ENCODE data around the gene CTSF. TPM values are rescaled to one million over a fixed set of nuclear protein-coding genes. Genes with fewer than 3 reads are reported as not detected.

The CTSF gene
- total and polyA plus RNA-seq, 2 of the 8 experiments (the other 6 are each of a cell fraction or from before 2014, with no cell fraction given): 0.58 to 2.3 TPM

GRCh38 chr11:66616379-66617154 is 48.2 kb upstream of the CTSF start, which contains the start of gene RBM14:
Gene RBM14, plus strand, starts transcription at chr11:66616630. Its CDS starts 91 bp downstream, at chr11:66616721.
- Histone ChIP-seq H3K9ac (replicated peaks in 1 of 4; ENCODE audit: extremely low read depth in 1 of 4, low read depth in 3 of 4, low read length in 3 of 4) (peak within 1 kb of the TSS; percentile 86 to 99 (median 94)), H3K36me3 (ENCODE audit: control insufficient read depth in 2 of 4, insufficient read depth in 4 of 4, low read length in 3 of 4) (peaks cover 2 to 27% (median 9%) of the 10 kb centered on the region in 4 experiments; a peak in 5 of 8 replicates), H2BK15ac (ENCODE audit: low read length) (no peak within 1 kb of the TSS), H3K56ac (replicated peaks; ENCODE audit: insufficient read length, low read depth, low read length) (peak within 1 kb of the TSS; percentile 62), H3K18ac (ENCODE audit: extremely low read depth, low read length) (peak within 1 kb of the TSS; percentile 100), H3K23ac (ENCODE audit: insufficient read length) (no peak within 1 kb of the TSS), H2AK5ac (ENCODE audit: low read depth, low read length) (peak within 1 kb of the TSS; percentile 87; the same call in 1 of the 2 replicates), H3K23me2 (ENCODE audit: low read depth, low read length) (peaks cover 11% of the 10 kb centered on the region), H2BK5ac (ENCODE audit: low read depth, low read length) (peak within 1 kb of the TSS; percentile 100), H4K8ac (ENCODE audit: extremely low read depth, insufficient read depth, low read length) (peak within 1 kb of the TSS; percentile 98), H4K5ac (ENCODE audit: insufficient read length, low read depth, low read length) (peak within 1 kb of the TSS; percentile 82), H3K14ac (ENCODE audit: insufficient read length) (no peak within 1 kb of the TSS), H3K27me3 (replicated peaks in 1 of 4; ENCODE audit: control insufficient read depth in 3 of 4, extremely low read depth in 1 of 4, insufficient read depth in 3 of 4, low read length in 3 of 4) (no peaks in the 10 kb centered on the region), H3K27ac (ENCODE audit: low read depth, low read length) (peak within 1 kb of the TSS; percentile 98), H4K91ac (replicated peaks; ENCODE audit: insufficient read length, low read length) (peak within 1 kb of the TSS; percentile 88), H4K20me1 (replicated peaks in 1 of 2; ENCODE audit: control insufficient read depth in 1 of 2, insufficient read depth in 2 of 2, low read length in 2 of 2) (peaks cover 30 to 35% of the 10 kb centered on the region in 2 experiments), H2BK12ac (ENCODE audit: low read depth, low read length) (peak within 1 kb of the TSS; percentile 11; the same call in 1 of the 2 replicates), H3K4me1 (replicated peaks in 1 of 4; ENCODE audit: control insufficient read depth in 3 of 4, insufficient read depth in 4 of 4, low read length in 3 of 4) (peaks cover 0 to 15% (median 3%) of the 10 kb centered on the region in 4 experiments; a peak in 4 of 7 replicates), H3K79me2 (ENCODE audit: control insufficient read depth in 1 of 2, insufficient read depth in 2 of 2, low read length in 2 of 2) (peaks cover 40 to 50% of the 10 kb centered on the region in 2 experiments), H3K79me1 (ENCODE audit: low read depth, low read length) (no peaks in the 10 kb centered on the region; the same call in none of the 2 replicates), H2BK20ac (ENCODE audit: low read length) (no peak within 1 kb of the TSS), H3K4me2 (ENCODE audit: insufficient read depth in 1 of 2, low read depth in 2 of 2, low read length in 2 of 2) (peak within 1 kb of the TSS; percentile 86 to 94), H3K9me3 (ENCODE audit: insufficient read depth in 2 of 2, low read depth in 1 of 2, low read length in 1 of 2) (no peaks in the 10 kb centered on the region), H2AFZ (ENCODE audit: low read length) (no peak within 1 kb of the TSS), H2BK120ac (replicated peaks; ENCODE audit: low read depth, low read length) (peak within 1 kb of the TSS; percentile 25), H3K4me3 (ENCODE audit: extremely low read depth in 1 of 4, insufficient read depth in 2 of 4, low read depth in 3 of 4, low read length in 4 of 4) (peak within 1 kb of the TSS; percentile 81 to 99 (median 92)), H3K4ac (replicated peaks; ENCODE audit: insufficient read length, low read depth, low read length) (peak within 1 kb of the TSS; percentile 40)
- ChIA-PET CTCF (ENCODE audit: partially characterized antibody) (interaction anchor here (1.0 to 1.3 kb wide), 2 partner anchors 37 to 109 kb away, joined by 3 to 6 read pairs; no protein-coding TSS in a partner anchor), POLR2A (ENCODE audit: partially characterized antibody) (interaction anchor here (0.6 to 66.2 kb wide), 26 partner anchors 4 to 341 kb away, joined by 3 to 2165 read pairs (median 6); partner anchors contain the start of genes ACTN3, BBS1, CCDC87 and CCS)
- 1% methylated on average over 84 of the region's 90 CpGs; no CpG with 5 or more reads in 1 of the 2 experiments for WGBS, 2 experiments (ENCODE audit: extremely low coverage in 1 of 2, insufficient coverage in 1 of 2, insufficient read length in 1 of 2, insufficient replicate concordance in 2 of 2, low coverage in 1 of 2, low lambda C conversion rate in 2 of 2, missing lambda C conversion rate in 1 of 2)
- DNase-seq (ENCODE audit: low read depth in 1 of 2, low spot score in 2 of 2) (peak; percentile 96 to 99), FAIRE-seq (peak; percentile 39)
- TF ChIP-seq ASH2L (IDR thresholded peaks at IDR 0.05; ENCODE audit: low read length) (peak; percentile 86), HDAC6 (IDR thresholded peaks at IDR 0.05; ENCODE audit: low read depth, low read length) (no peak), EGR1 (IDR thresholded peaks at IDR 0.05; ENCODE audit: borderline replicate concordance, low read depth, low read length) (no peak), BRCA1 (IDR thresholded peaks at IDR 0.05; ENCODE audit: low read depth, low read length) (no peak), KDM1A (IDR thresholded peaks at IDR 0.05; ENCODE audit: borderline replicate concordance, low read length) (no peak), SAP30 (IDR thresholded peaks at IDR 0.05; ENCODE audit: insufficient read depth, insufficient replicate concordance, low read length) (no peak), CHD1 (IDR thresholded peaks at IDR 0.05; ENCODE audit: low read depth, low read length) (no peak), NRF1 (IDR thresholded peaks at IDR 0.05; ENCODE audit: low read depth, low read length) (peak; percentile 48), GTF2F1 (IDR thresholded peaks at IDR 0.05; ENCODE audit: borderline replicate concordance, low read depth, low read length) (0 out of 2 replicates have a peak, but pooled peaks have one; percentile 60), SP1 (IDR thresholded peaks at IDR 0.05; ENCODE audit: low read depth, low read length) (peak; percentile 96), SIN3A (conservative IDR thresholded peaks at IDR 0.05 in 1 of 2, IDR thresholded peaks at IDR 0.05 in 1 of 2; ENCODE audit: low read depth in 1 of 2, low read length in 2 of 2) (peak; percentile 74 to 90; a peak in 3 of 4 replicates), CREB1 (IDR thresholded peaks at IDR 0.05) (peak; percentile 89)

Measured in H1 (cell line).